Esophagus squamous epithelium (tissue), 4 donors: Measurements from ENCODE around the gene GREB1.

Experiments
- CTCF ChIP-seq, 6 experiments: fragments of 450-650 bp in 4 of 6; fragments of 200-600 bp in 2 of 6; sonication (generic) in 2 of 6; IDR thresholded peaks; one replicate each; pipeline ENCODE4 v1.5.1; 2016 to 2019; ENCODE audit warnings: antibody characterized with exemption in 6 of 6, mild to moderate bottlenecking in 4 of 6, moderate library complexity in 4 of 6
- POLR2A ChIP-seq, 4 donors: fragments of 450-650 bp; IDR thresholded peaks; one replicate each; pipeline ENCODE4 v1.6.1; 2017; ENCODE audit warnings: antibody characterized with exemption in 4 of 4, mild to moderate bottlenecking in 4 of 4, moderate library complexity in 3 of 4

GRCh38 chr2:11576398-11576797, 42.6 kb downstream of the GREB1 start:
- TF ChIP-seq CTCF (IDR thresholded peaks at IDR 0.05) = no peak
- TF ChIP-seq POLR2A (IDR thresholded peaks at IDR 0.05) = no peak
